SK-N-SH (cell line): ENCODE results near the gene NFYA.

Experiments used
- POLR2AphosphoS5 ChIP-seq: IDR thresholded peaks from 2 replicates; pipeline ENCODE4 v1.6.1; 2012; ENCODE audit warnings: low read depth, low read length
- TF ChIP-seq, protein P1 (sequence below): fragments of 200-600 bp; sonication (generic); IDR thresholded peaks from 2 replicates; pipeline ENCODE4 v1.6.1; 2017; ENCODE audit warnings: antibody characterized with exemption, mild to moderate bottlenecking, moderate library complexity

DNA sequence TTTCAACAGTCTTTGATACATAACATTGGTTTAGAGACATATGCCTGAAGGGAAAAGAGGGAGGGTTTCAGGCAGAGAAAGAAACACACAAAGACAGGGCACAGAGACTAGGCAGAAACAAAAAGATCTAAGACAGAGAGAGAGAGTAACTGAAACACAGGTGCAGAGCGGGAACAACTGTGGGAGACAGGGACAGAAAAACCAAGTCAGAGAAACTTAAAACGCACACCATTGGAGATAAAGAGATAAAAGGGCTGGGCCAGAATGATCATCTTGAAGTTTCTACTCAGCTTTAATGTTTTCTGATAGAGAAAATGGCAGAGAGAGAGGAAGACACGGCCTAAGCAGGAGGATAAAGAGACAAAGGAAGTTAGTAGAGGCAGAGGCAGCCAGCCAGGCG lies 45.5 kb upstream of the NFYA start:
- TF ChIP-seq, protein P1, sequence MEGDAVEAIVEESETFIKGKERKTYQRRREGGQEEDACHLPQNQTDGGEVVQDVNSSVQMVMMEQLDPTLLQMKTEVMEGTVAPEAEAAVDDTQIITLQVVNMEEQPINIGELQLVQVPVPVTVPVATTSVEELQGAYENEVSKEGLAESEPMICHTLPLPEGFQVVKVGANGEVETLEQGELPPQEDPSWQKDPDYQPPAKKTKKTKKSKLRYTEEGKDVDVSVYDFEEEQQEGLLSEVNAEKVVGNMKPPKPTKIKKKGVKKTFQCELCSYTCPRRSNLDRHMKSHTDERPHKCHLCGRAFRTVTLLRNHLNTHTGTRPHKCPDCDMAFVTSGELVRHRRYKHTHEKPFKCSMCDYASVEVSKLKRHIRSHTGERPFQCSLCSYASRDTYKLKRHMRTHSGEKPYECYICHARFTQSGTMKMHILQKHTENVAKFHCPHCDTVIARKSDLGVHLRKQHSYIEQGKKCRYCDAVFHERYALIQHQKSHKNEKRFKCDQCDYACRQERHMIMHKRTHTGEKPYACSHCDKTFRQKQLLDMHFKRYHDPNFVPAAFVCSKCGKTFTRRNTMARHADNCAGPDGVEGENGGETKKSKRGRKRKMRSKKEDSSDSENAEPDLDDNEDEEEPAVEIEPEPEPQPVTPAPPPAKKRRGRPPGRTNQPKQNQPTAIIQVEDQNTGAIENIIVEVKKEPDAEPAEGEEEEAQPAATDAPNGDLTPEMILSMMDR, result no peak
- TF ChIP-seq POLR2AphosphoS5, result no peak
